Measurements from ENCODE around the gene FBN1.

The FBN1 gene

DNA sequence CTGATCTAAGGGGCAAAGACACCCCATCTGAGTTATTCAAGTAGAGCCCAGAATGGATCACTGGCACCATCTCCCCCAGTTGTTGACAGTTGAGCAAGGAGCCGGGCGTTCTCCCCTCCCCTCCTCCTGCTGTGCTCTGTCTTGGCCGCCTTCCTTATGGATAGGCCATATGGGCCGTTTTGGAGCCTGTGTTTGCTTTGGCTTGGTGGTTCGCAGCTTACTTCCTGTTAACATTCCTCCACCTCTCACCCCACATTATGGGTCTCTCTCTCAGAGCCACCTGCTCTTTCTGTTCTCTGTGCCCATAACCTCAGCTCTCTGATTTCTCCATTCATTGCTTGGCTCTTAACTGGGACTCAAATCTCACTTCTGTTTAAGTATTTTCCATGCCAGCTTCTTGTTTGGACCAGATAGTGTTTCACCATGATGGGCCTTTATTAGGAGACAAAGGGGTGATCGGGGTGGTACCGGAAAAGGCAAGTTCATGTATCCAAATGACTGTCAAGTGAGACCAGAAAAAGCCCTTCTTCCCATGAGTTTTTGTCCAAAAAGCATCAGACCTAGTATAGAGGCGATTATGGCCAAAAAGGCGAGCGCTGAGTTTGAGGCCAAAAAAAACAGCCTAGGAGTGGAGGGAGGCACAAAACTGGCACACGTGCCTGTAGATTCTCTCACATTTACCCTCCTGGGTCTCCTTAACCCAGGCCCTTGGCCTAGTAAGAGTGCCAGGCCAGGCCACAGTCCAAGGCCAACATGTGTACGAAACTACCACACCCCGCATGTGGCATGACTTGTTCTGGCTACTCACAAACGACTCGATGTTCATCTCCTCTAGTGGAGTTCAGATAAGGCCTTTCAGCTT is 251.6 kb downstream of the FBN1 start:
- TF ChIP-seq, protein P1, sequence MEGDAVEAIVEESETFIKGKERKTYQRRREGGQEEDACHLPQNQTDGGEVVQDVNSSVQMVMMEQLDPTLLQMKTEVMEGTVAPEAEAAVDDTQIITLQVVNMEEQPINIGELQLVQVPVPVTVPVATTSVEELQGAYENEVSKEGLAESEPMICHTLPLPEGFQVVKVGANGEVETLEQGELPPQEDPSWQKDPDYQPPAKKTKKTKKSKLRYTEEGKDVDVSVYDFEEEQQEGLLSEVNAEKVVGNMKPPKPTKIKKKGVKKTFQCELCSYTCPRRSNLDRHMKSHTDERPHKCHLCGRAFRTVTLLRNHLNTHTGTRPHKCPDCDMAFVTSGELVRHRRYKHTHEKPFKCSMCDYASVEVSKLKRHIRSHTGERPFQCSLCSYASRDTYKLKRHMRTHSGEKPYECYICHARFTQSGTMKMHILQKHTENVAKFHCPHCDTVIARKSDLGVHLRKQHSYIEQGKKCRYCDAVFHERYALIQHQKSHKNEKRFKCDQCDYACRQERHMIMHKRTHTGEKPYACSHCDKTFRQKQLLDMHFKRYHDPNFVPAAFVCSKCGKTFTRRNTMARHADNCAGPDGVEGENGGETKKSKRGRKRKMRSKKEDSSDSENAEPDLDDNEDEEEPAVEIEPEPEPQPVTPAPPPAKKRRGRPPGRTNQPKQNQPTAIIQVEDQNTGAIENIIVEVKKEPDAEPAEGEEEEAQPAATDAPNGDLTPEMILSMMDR (IDR thresholded peaks at IDR 0.05; ENCODE audit: insufficient read depth, low read depth, low read length, missing control alignments) = no peak
- no peak for DNase-seq (ENCODE audit: low read depth)
- no peak overlapping the region for H3K4me3 ChIP-seq (ENCODE audit: low read length)

DNA sequence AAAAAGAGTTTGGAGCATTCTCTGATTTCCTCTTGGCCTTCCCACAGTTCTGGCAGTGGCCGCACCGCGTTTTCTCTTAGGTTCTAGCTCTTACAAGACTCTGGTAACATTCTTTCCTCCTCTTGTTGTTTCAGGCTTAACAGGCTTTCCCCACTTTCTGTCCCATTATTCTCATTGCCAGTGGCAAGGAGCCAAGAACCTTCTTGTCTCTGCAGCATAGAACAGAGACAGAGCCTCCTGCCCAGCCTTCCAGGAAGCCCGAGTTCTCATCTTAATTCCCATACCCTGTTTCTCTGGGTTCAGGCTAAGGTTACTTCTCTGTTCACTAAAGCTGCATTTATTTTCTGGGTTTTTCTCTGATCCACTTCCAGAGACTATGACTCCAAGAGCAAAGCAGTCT is 253.2 kb downstream of the FBN1 start:
- no peak for DNase-seq (ENCODE audit: low read depth)
- TF ChIP-seq, protein P1 (IDR thresholded peaks at IDR 0.05; ENCODE audit: insufficient read depth, low read depth, low read length, missing control alignments) = no peak
- H3K4me3 ChIP-seq (ENCODE audit: low read length) = no peak overlapping the region

DNA sequence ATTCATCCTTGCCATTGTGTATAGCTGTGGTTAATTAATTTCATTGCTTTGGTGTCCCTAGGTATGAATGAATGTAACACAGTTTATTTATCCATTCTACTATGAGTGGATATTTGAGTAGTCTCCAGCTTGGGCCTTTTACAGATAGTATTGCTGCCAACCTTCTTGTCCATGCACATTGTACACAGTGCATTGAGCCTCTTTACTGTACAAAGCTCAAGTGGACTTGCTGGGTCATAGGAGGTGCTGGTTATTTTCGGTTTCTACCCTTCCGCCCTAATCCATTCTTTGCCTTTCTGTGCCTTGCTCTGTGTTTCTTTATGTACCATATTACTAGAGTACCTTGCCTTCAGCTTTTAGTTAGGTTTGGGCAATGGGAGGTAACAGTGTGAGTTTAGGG is 253.6 kb downstream of the FBN1 start:
- TF ChIP-seq, protein P1 (IDR thresholded peaks at IDR 0.05; ENCODE audit: insufficient read depth, low read depth, low read length, missing control alignments) = no peak
- H3K4me3 ChIP-seq (ENCODE audit: low read length) = no peak overlapping the region
- no peak for DNase-seq (ENCODE audit: low read depth)

DNA sequence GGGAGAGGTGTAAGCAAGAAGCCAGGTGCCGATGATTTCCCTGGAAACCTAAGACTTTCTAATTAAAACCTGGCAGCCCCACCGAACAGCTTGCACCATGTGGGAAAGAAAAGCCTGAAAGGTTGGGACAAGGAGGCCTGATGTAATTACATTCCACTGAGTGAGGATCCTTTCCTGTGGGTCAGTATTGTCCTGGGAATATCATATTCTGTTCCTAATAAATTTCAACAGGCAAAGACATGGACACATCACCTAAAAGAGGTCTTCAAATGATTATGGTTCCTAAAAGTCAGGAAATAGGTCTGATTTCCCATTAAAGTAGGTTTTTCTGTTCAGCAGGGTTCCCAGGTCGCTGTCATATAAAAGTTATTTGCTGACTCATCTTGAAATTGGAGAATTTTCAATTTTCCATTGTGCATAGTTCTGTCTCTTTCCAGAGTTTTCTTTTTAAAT is 255.8 kb downstream of the FBN1 start:
- TF ChIP-seq, protein P1 (IDR thresholded peaks at IDR 0.05; ENCODE audit: insufficient read depth, low read depth, low read length, missing control alignments) = no peak

DNA sequence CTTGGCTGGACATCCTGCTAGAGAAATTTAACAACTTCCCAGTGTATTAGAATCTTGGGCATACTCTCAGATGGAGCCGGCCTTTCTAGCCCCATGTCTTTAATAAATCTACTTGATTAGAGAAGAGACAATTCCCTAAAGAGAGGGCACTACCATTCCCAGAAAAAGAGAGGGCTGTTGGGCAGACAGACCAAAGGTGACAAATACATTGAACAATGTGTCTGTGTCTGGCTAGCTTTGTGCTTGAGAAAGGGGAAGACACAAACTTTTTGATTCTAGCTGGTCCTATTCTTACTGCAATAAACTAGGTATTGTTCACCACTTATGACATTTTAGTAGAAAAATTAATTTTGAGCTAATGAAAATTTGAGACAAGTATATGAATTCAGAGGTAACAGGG is 256.6 kb downstream of the FBN1 start:
- H3K4me3 ChIP-seq (ENCODE audit: low read length) = no peak overlapping the region
- TF ChIP-seq, protein P1 (IDR thresholded peaks at IDR 0.05; ENCODE audit: insufficient read depth, low read depth, low read length, missing control alignments) = no peak
- no peak for DNase-seq (ENCODE audit: low read depth)

More for the DNA sequence above, 255.8 kb downstream of the FBN1 start:
- DNase-seq (ENCODE audit: low read depth) = no peak
- H3K4me3 ChIP-seq (ENCODE audit: low read length) = no peak overlapping the region

DNA sequence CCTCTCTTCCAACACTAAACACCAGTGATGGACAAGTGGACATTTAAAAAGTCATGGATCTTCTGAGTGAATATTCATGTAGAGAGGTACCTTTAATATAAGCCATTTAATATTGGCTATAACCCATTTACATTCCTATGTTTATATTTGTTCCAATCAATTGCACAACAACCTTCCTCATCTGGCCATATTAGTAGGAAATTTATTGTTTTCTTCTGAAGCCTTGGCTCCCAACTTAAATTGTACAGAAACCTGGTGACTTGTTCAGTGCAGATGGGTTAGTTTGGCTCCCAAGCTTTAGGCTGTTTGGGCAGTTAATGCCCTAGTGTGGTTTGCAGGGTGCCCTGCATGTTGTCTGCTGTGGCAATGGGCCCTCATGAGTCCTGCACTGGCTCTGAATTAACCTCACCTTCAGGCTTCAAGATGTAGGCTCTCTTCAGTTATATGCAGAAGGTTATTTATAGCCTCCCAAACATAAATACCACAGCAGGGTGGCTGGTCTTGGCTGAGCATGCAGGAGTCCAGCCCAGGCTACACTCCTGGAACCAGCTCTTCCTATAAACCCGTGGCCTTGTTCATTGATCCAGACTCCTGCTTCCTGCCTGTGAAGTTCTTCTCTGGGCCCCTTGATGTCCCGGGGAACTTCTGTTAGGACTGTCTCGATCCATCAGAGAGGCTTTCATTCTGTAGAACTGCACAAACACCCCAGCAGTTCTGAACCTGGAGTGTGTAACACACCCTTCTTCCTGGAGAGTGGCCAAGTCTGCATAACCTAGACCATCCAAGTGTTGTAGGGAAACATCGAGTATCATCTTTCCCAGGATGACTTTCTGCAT is 257.3 kb downstream of the FBN1 start:
- no peak for DNase-seq (ENCODE audit: low read depth)
- TF ChIP-seq, protein P1 (IDR thresholded peaks at IDR 0.05; ENCODE audit: insufficient read depth, low read depth, low read length, missing control alignments) = no peak
- no peak overlapping the region for H3K4me3 ChIP-seq (ENCODE audit: low read length)

Data from epithelial cell of esophagus (primary cell).